NCI-H1930 (cell line): ENCODE measurements around the gene EPS8L2.
"Not testable (repeated sequence)": the region's sequence is repeated elsewhere in the genome, so short reads cannot be mapped to it uniquely, and the experiment has no call there.

Source experiments
- DNase-seq, 2 experiments: peaks; one replicate each; lab custom pipeline; 2025; lab: John Stamatoyannopoulos, UW

The EPS8L2 gene

DNA sequence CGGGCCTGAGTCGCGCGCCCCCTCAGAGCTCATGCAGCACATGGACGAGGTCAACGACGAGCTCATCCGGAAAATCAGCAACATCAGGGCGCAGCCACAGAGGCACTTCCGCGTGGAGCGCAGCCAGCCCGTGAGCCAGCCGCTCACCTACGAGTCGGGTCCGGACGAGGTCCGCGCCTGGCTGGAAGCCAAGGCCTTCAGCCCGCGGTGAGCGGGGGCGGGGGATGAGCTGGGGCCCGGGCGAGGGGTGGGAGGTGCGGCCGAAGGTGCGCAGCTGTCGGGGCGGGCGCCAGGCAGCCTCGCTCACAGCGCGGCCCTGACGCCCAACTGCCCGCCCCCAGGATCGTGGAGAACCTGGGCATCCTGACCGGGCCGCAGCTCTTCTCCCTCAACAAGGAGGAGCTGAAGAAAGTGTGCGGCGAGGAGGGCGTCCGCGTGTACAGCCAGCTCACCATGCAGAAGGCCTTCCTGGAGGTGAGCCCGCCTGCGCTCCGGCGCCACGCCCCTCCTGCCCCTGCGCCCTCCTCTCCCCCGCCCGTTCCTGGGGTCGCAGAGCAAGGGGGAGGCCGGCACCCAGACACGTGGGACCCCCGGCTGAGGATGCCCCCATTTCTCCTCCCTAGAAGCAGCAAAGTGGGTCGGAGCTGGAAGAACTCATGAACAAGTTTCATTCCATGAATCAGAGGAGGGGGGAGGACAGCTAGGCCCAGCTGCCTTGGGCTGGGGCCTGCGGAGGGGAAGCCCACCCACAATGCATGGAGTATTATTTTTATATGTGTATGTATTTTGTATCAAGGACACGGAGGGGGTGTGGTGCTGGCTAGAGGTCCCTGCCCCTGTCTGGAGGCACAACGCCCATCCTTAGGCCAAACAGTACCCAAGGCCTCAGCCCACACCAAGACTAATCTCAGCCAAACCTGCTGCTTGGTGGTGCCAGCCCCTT, 20.5 kb downstream of the EPS8L2 start:
- no peak for DNase-seq

DNA sequence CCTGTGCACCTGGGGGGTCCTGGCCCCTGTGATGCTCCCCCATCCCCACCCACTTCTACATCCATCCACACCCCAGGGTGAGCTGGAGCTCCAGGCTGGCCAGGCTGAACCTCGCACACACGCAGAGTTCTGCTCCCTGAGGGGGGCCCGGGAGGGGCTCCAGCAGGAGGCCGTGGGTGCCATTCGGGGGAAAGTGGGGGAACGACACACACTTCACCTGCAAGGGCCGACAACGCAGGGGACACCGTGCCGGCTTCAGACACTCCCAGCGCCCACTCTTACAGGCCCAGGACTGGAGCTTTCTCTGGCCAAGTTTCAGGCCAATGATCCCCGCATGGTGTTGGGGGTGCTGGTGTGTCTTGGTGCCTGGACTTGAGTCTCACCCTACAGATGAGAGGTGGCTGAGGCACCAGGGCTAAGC, 21.3 kb downstream of the EPS8L2 start:
- no peak for DNase-seq

DNA sequence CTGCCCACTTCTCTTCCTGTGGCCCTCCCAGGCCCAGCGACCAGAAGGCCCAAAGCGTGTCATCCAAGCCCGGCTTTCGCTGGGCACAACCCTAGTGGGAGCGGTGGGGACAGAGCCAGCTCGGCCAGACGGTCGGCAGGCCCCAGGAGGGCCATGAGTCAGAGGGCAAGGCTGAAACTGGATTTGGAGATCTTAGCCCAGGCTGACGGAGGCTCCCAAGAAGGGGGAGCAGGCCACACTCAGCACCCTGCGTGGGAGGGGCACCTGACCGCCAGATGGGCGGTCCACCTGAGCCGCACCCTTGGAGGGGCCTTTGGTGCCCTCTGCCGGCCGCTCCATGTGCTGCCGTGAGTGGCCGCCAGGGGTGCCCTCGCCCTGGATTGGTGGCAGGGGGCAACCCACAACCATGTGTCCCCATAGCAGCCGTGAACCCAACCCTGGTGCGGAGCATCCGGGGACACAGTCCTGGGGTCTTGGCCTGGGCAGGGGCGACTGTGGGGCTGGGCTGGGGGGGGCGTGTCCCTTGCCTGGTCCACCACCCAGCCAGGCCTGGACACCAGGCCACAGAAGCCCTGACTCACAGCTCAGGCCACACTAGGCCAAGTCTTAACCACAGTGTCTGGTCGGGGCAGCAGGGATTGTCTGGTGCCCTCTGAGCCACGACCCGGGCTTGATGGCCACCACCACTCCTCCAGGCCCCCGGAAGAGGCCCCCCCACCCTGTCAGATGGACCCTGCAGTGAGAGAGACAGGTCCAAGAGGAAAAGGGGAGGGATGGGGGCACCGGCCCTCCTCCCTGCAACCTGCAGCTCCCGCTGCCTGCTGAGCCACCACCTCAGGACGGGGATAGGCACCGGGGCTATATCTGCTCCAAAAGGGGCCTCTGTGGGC, 22.1 kb downstream of the EPS8L2 start:
- peak; percentile 59 to 84 for DNase-seq

DNA sequence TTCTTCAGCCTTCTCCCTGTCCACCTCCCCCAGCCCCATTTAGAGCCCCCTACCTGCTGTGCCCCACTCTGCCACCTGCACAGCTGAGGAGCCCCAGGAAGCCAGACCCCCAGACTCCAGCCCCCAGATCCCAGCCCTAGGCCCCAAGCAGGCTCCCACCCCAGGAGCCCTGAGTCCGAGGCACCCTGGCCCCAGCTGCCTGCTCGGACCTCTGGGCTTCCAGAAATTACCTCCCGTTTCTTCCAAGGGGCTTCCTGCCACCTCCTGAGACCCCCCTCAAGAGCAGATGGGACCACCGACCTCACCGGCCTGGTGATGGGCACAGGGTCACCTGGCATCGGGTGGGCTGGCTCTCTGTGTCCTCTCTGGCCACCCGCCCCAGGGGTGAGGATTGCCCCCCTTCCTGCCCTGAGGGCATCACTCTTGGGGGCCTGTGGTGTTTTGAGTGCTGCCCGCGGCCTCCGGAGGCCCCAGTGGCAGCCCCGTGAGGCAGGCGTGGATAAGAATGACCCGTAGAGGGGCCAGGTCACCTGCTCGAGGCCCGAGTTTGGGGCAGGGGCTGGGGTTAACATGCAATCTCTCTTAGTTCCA, 23.0 kb downstream of the EPS8L2 start:
- DNase-seq: no peak

DNA sequence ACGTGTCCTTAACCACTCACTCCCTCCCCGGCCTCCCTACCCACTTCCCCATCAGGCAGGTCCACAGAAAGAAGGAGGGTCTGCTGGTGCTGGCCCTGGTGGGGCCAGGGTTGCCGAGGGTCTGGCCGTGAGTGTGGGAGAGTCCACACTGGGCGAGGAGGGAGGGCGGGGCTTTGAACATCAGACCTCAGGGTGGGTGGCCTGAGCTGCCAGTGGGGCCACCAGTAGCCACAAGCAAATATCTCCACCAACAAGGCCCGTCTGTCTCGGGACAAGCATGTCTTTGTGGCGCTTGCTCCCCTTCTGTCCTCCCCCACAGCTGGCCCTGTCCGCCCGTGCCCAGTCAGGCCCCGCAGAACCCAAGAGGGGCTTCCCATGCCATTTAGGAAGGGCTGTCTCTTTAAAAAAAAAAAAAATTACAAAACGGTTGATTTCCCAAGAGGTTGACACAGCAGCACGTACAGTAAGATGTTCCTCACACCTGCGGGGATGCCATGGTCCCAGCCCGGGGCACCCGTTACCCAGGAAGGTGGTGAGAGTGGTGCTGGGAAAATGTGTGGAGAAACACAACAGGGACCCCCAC, 23.6 kb downstream of the EPS8L2 start:
- no peak for DNase-seq

DNA sequence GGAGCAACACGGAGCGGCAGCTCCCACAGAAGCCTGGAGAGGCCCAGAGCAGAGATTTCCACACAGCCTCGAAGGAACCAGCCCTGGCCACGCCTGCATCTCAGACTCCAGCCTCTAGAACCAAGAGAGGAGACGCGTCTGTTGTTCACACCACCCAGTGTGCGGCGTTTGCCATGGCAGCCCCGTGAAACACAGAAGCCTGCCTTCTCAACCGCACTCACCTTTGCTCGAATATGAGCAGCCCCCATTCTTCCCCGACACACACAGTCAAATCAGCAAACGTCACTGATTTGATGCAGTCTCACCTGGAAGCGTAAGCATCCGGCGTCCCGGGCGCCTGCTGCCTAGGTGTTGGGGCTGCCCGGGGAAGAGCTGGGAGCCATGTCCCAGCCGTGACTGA, 27.0 kb downstream of the EPS8L2 start:
- no peak for DNase-seq

DNA sequence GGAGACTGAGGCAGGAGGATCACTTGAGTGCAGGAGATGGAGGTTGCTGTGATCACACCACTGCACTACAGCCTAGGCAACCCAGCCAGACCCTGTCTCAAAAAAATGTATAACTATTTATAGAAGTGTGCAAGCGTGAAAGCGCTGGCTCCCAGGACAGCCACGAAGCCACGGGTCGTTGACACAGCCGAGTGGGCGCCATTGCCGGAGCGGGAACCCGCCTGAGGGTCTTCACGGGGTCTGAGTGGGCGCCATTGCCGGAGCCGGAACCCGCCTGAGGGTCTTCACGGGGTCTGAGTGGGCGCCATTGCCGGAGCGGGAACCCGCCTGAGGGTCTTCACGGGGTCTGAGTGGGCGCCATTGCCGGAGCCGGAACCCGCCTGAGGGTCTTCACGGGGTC, 28.5 kb downstream of the EPS8L2 start:
- not testable (repeated sequence) for DNase-seq

DNA sequence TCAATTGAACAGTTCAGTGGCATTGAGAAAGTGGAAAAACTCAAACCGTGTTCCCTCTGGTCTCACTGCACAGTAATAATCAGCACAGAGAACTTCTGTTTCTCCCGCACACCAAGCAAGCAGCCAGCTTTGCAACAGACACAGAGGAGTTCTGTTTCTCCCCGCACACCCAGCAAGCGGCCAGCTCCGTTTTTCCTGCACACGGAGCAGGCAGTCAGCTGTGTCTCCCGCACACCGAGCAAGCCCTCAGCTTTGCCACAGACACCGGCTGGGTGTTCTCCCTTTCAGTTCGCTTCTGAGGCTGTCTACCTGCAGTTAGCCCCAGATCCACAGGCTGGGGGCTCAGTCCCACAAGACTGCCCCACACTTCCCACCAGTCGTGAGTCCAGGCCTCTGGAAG, 31.3 kb downstream of the EPS8L2 start:
- no peak for DNase-seq

DNA sequence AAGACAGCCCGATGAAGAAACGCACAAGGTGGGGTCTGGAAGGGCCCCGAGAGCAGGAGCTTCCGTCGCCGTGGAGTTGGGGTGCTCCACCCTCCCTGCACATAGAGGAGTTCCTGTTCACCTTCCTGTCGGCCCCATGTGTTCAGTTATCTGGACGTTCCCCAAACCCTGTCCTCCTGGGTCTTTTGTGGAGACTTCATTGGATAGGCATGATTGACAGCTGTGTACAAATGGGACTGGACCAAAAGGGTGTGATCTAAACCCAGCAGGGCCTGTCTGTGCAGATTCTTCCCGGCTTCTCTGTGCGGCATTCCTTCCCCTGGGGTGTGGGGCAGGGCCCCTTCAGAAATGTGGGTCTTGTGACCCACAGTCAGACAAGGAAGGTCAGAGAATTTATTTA, 31.9 kb downstream of the EPS8L2 start:
- not testable (repeated sequence) for DNase-seq

DNA sequence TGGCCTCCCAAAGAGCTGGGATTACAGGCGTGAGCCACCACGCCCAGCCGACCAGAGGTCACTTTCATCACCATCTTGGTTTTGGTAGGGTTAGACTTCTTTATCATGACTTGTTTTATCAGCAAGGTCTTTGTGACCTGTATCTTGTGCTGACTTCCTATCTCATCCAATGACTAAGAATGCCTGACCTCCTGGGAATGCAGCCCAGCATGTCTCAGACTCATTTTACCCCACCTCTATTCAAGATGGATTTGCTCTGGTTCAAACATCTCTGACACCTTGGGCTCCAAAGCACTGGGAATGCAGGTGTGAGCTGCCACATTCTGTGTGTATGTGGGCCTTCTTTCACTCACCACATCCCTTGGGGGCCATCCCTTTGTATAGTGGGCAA, 36.1 kb downstream of the EPS8L2 start:
- no peak for DNase-seq

DNA sequence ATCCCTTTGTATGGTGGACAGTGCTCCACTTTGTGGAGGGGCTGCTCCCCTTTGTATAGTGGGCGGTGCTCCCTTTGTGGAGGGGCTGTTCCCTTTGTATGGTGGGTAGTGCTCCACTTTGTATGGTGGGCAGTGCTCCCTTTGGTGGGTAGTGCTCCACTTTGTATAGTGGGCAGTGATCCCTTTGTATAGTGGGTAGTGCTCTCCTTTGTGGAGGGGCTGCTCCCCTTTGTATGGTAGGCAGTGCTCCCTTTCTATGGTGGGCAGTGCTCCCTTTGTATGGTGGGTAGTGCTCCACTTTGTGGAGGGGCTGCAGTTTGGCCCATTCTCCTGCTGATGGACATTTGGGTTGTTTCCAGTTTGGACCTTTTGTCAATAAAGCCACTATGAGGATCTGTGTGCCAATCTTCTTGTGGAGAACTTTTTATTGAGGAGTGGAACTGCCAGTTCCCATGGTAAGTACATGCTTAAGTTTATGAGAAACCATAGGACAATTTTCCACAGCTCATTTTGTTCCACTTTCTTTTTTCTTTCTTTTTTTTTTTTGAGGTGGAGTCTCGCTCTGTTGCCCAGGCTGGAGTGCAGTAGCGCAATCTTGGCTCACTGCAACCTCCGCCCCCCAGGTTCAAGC, 36.7 kb downstream of the EPS8L2 start:
- no peak for DNase-seq

DNA sequence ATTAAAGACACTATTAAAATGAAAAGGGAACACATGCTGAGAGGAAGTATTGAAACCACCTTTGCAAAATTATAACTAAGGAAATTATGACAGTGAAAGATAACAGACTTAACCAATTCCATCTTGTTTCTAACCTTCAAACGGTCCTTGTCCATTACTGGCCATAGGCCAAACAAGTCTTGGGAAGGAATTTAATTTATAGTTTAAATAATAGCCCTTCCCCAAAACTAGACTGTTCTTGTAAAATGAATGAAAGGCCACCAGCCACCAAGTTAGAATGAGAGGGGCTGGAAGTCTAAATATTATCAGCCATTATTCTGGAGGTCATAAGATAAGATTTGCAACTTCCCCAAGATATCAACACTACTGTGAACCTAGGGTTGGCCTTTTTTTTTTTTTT, 39.4 kb downstream of the EPS8L2 start:
- DNase-seq: no peak

DNA sequence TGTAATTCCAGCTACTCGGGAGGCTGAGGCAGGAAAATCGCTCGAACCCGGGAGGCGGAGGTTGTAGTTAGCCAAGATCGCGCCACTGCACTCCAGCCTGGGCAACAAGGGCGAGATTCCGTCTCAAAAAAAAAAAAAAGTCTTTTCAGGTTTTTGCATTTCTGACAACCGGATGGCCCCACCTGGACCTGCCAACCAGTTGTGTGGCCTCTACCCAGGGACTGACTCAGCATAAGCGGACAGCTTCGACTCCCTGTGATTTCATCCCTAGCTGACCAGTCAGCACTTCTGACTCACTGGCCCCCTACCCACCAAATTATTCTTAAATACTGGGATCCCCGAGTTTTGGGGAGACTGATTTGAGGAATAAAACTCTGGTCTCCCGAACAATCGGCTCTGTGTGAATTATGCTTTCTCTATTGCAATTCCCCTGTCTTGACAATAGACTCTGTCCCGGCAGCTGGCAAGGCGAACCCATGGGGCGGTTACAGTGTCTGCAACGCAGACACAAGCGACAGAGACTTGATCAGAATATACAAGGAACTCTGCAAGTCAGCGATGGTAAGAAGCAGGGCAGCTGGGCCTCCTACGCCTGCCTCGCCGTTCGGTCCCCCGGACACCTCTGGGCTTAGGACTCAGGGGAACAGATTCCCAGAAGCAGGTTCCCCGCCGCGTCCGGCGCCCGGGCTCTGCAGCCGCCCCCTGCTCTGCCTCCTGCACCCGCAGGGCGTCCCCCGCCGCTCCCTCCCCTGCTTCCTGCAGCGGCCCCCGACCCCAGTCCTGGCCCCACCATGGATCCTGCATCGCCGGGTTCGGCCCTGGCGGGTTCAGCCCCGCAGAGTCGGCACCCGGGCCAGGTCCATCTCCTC, 40.5 kb downstream of the EPS8L2 start:
- no peak for DNase-seq

DNA sequence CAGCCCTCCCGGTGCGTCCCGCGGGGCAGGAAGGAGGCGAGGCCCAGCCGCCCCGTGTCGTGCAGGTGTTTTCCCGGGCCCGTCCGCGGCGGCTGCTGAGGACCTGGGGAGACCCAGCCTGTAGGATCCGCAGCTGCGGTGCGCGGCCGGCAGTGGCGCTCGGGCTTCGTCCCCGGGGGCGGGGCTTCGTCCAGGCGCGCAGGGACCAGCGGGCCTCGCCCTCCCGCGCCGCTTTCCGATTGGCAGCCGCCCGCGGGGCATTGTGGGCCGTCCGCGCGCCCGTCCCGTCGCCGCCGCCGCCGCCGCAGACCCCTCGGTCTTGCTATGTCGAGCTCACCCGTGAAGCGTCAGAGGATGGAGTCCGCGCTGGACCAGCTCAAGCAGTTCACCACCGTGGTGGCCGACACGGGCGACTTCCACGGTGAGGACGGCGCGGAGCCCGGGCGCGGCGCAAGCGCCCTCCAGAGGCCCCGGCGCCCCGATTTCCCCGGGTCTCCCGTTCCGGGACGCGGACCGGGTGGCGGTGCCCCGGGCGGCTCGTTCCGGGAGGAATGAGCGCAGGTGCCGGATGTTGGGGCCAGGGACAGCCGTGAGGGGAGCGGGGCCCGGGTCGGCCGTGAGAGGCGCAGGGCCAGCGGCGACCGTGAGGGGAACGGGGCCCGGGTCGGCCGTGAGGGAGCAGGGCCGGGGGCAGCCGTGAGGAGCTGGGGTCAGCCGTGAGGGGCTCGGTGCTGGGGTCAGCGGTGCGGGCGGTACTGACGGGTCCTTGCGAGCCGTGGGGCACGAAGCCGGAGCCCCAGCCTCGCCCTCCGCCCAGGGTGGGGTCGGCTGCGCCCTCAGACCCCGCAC, 41.4 kb downstream of the EPS8L2 start, which contains the start of gene TALDO1:
Gene TALDO1 (plus strand): TSS at position 307 of the 849 bp plus-strand sequence. CDS start 18 bp downstream, at position 325.
- peak; percentile 90 to 93 for DNase-seq

DNA sequence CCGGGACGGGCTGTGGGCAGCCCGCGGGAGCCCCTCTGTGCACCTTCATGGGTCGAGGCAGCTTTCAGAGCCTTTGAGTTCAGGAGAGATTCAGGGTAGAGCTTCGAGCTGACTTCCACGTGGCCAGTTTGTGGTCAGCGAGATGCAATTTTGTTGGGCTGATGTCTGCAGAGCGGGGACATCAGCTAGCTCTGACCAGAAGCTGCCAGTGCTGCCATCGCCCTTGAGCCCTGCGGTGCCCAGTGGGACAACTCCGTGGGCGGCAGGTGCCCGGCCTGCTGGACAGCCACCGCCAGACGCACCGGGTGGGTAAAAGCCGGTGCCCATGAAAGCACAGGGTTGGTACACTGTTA, 42.0 kb downstream of the EPS8L2 start:
- DNase-seq: no peak

DNA sequence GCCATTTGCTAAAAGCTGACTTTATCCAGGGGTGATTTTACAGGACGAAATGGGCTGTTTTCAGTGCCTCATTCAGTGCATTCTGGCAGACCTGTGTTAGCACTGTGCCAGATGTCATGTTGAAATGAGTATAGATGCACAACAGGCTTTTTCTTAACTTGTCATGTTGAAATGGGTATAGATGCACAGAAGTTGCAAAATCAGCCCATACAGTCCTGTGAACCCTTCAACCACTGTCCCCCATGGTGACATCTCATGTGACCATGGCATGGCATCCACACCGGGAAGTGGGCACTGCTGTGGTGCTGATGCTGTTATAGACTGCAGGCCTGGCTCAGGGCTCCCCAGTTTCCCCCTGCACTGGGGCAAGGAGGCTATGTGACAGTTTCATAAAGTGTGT, 43.7 kb downstream of the EPS8L2 start:
- no peak for DNase-seq

DNA sequence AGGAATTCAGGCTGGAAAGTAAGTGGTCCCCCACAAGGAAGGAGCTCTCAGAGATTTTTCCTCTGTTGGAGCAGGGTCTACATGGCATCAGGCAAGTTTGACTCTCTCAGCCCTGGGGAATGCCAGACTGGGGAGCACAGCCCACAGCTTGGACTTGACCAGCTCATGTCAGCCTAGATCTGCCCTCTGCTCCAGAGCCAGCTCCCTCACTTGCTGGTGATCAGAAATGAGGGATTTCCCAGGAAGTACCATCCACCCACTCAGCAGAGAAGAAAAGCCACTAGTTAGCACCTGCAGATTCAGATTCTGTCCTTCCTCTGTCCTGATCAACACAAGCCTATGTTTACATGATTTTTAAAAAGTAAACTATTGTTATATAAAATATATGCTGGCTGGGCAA, 54.2 kb downstream of the EPS8L2 start:
- no peak for DNase-seq

DNA sequence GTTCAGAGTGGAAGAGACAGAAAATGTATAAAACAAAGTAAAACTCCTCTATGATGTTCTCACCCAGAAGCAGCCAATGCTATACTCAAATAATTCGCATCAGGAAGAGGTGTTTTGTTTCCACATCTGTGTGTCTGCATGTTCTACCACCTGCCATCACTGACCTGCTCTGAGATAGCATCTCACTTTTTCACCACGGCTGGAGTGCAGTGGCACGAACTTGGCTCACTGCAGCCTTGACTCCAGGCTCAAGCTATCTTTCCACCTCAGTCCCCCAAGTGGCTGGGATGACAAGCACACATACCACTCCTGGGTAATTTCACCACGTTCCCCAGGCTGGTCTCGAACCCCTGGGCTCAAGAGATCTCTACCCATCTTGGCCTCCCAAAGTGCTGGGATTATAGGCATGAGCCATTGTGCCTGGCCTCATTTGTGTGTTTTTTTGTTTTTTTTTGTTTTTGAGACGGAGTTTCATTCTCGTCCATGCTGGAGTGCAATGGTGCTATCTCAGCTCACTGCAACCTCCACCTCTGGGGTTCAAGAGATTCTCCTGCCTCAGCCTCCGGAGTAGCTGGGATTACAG, 55.6 kb downstream of the EPS8L2 start:
- no peak for DNase-seq

DNA sequence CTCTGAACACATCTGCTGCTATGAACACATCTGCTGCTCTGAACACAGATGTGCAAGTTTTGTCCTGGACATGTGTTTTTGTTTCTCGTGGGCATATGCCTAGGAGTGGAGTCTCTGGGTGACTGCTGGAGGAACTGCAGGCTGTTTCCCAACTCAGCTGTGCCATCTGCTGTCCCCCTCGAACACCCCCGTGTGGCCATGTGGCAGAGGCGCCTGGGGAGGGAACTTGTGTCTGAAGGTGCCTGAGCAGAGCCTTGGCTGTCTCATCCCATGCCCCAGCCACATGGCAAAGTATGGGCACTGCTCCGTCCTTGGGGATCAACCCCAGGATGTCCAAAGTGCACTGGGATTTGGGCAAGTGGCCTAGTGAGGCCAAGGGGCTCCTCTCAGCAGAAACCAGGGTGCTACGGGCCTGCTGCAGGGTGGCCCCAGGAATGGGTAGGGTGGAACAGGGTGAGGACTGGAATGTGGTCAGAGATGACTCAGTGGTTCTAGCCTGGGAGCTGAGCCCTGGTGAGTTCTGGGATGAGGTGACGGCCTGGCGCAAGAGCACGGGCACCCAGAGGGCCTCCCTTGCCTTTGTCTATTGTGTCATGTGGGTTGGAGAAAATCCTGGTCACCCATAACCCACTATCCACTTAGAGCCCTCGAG, 56.5 kb downstream of the EPS8L2 start:
- DNase-seq: no peak
